HG03103 (cell line): ENCODE measurements around the gene ZNF341.

Experiments used
- ATAC-seq: cut with Tn5 transposase; IDR thresholded peaks from one replicate; pipeline ENCODE4 v1.9.1; 2021; ENCODE audit warnings: low read depth; ENCODE audit not compliant: unreplicated experiment

Gene ZNF341

GRCh38 chr20:33838035-33838864 is 106.5 kb downstream of the ZNF341 start:
- no peak for ATAC-seq

- no peak for ATAC-seq
Observed at GRCh38 chr20:33839591-33839990, 107.8 kb downstream of the ZNF341 start.

- no peak for ATAC-seq
Observed at GRCh38 chr20:33840160-33840559, 108.4 kb downstream of the ZNF341 start.

GRCh38 chr20:33840759-33841435 is 109.1 kb downstream of the ZNF341 start:
- ATAC-seq, result no peak

GRCh38 chr20:33841436-33841799 is 109.6 kb downstream of the ZNF341 start:
- ATAC-seq, result no peak
